ENCODE measurements around the gene TMEM273.

Gene TMEM273

GRCh38 chr10:49228677-49229076, 40.5 kb upstream of the TMEM273 start:
- no peaks in the 10 kb centered on the region for H3K27me3 Mint-ChIP-seq (ENCODE audit: low read depth)
- TF ChIP-seq CTCF (IDR thresholded peaks at IDR 0.05; ENCODE audit: unreplicated experiment in 3 of 3) = no peak
- no peak overlapping the region for H3K4me3 Mint-ChIP-seq
- no peaks in the 10 kb centered on the region for H3K4me1 Mint-ChIP-seq
- H3K36me3 Mint-ChIP-seq (ENCODE audit: low read depth) = no peaks in the 10 kb centered on the region
- no peak overlapping the region for H3K27ac Mint-ChIP-seq
- no peaks in the 10 kb centered on the region for H3K9me3 Mint-ChIP-seq

GRCh38 chr10:49227406-49227805, 39.2 kb upstream of the TMEM273 start:
- Mint-ChIP-seq H3K27me3 (ENCODE audit: low read depth) (no peaks in the 10 kb centered on the region), H3K4me1 (no peaks in the 10 kb centered on the region), H3K36me3 (ENCODE audit: low read depth) (no peaks in the 10 kb centered on the region), H3K4me3 (no peak overlapping the region), H3K27ac (no peak overlapping the region), H3K9me3 (no peaks in the 10 kb centered on the region)
- no peak for TF ChIP-seq CTCF (IDR thresholded peaks at IDR 0.05; ENCODE audit: unreplicated experiment in 3 of 3)

- no peaks in the 10 kb centered on the region for H3K4me1 Mint-ChIP-seq
- no peaks in the 10 kb centered on the region for H3K36me3 Mint-ChIP-seq (ENCODE audit: low read depth)
- TF ChIP-seq CTCF (IDR thresholded peaks at IDR 0.05; ENCODE audit: unreplicated experiment in 3 of 3) = no peak
- no peak overlapping the region for H3K27ac Mint-ChIP-seq
- no peaks in the 10 kb centered on the region for H3K27me3 Mint-ChIP-seq (ENCODE audit: low read depth)
- no peaks in the 10 kb centered on the region for H3K9me3 Mint-ChIP-seq
- no peak overlapping the region for H3K4me3 Mint-ChIP-seq
These were observed 38.4 kb upstream of the TMEM273 start for GRCh38 chr10:49226594-49226993.

- Mint-ChIP-seq H3K27me3 (ENCODE audit: low read depth) (no peaks in the 10 kb centered on the region), H3K4me1 (no peaks in the 10 kb centered on the region), H3K9me3 (no peaks in the 10 kb centered on the region), H3K27ac (no peak overlapping the region), H3K36me3 (ENCODE audit: low read depth) (no peaks in the 10 kb centered on the region), H3K4me3 (no peak overlapping the region)
- no peak for TF ChIP-seq CTCF (IDR thresholded peaks at IDR 0.05; ENCODE audit: unreplicated experiment in 3 of 3)
These were observed 37.2 kb upstream of the TMEM273 start for GRCh38 chr10:49225218-49225876.

DNA sequence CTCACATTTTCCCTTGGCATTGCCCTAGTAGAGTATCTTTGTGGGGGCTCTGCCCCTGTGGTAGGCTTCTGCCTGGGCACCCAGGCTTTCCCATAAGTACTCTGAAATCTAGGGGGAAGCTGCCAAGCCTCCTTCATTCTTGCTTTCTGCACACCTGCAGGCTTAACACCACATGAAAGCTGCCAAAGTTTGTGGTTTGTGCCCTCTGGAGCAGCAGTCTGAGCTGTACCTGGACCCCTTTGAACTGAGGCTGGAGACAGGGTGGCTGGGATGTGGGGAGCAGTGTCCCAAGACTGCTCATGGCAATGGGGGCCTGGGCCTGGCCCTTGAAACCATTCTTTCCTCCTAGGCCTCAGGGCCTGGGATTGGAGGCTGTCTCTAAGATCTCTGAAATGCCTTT, 35.0 kb upstream of the TMEM273 start:
- Mint-ChIP-seq H3K4me1 (no peaks in the 10 kb centered on the region), H3K36me3 (ENCODE audit: low read depth) (no peaks in the 10 kb centered on the region), H3K4me3 (no peak overlapping the region), H3K9me3 (peaks cover 2% of the 10 kb centered on the region), H3K27me3 (ENCODE audit: low read depth) (peaks cover 19% of the 10 kb centered on the region), H3K27ac (no peak overlapping the region)
- no peak for TF ChIP-seq CTCF (IDR thresholded peaks at IDR 0.05; ENCODE audit: unreplicated experiment in 3 of 3)

DNA sequence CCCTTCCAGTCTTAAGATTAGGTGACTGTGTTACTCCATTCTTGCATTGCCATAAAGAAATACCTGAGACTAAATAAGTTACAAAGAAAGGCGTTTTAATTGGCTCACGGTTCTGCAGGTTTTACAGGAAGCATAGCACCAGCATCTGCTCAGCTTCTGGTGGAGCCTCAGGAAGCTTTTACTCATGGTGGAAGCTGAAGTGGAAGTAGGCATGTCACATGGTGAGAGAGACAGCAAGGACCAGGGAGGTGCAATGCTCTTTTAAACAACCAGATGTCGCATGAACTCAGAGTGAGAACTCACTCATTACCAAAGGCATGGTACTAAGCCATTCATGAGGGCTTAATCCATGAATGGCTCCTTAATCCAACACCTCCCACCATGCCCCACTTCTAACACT, 34.0 kb upstream of the TMEM273 start:
- H3K27me3 Mint-ChIP-seq (ENCODE audit: low read depth) = peaks cover 21% of the 10 kb centered on the region
- peaks cover 2% of the 10 kb centered on the region for H3K9me3 Mint-ChIP-seq
- H3K4me1 Mint-ChIP-seq = no peaks in the 10 kb centered on the region
- TF ChIP-seq CTCF (IDR thresholded peaks at IDR 0.05; ENCODE audit: unreplicated experiment in 3 of 3) = no peak
- H3K36me3 Mint-ChIP-seq (ENCODE audit: low read depth) = no peaks in the 10 kb centered on the region
- H3K4me3 Mint-ChIP-seq = no peak overlapping the region
- no peak overlapping the region for H3K27ac Mint-ChIP-seq

All from nephron (organoid).